H1 (cell line): ENCODE measurements around the gene FASTK. TPM values are rescaled to one million over a fixed set of nuclear protein-coding genes. Genes with fewer than 3 reads are reported as not detected.

ENCODE experiments used
- CTCF ChIA-PET: fragments of 300-600 bp; sonication (Branson Sonifier 250); formaldehyde crosslinking; loops from one replicate; lab custom pipeline; 2021; ENCODE audit not compliant: partially characterized antibody; lab: Charles Lee
- POLR2A ChIA-PET: fragments of 300-600 bp; sonication (Branson Sonifier 250); formaldehyde crosslinking; loops from one replicate; lab custom pipeline; 2021; ENCODE audit warnings: inconsistent platforms; ENCODE audit not compliant: partially characterized antibody; lab: Charles Lee
- DNase-seq, 2 experiments: peaks; one replicate each; pipeline versions ENCODE4 v3.0.0 to v3.0.0-alpha.2; 2010 to 2022; ENCODE audit warnings: low spot score in 2 of 2, low read depth in 1 of 2, mixed read lengths in 1 of 2
- FAIRE-seq: peaks from 2 replicates; lab custom pipeline; 2011; peaks lifted over from hg19 to GRCh38; lab: Jason Lieb, UNC
- H2AFZ ChIP-seq: 2 replicates; pipeline ENCODE4 v1.8.1; 2012; ENCODE audit warnings: low read length, inconsistent platforms
- H2AK5ac ChIP-seq: 2 replicates; pipeline ENCODE4 v1.6.1; 2013; ENCODE audit warnings: low read depth, low read length
- H2BK120ac ChIP-seq: replicated peaks from 2 replicates; pipeline ENCODE3; 2013; ENCODE audit warnings: low read depth, low read length, inconsistent platforms
- H2BK12ac ChIP-seq: 2 replicates; pipeline ENCODE4 v1.6.1; 2013; ENCODE audit warnings: low read depth, low read length
- H2BK15ac ChIP-seq: 2 replicates; pipeline ENCODE4 v1.6.1; 2013; ENCODE audit warnings: low read length
- H2BK20ac ChIP-seq: 2 replicates; pipeline ENCODE4 v1.6.1; 2013; ENCODE audit warnings: low read length
- H2BK5ac ChIP-seq: 2 replicates; pipeline ENCODE4 v1.6.1; 2013; ENCODE audit warnings: low read depth, low read length
- H3K14ac ChIP-seq: 2 replicates; pipeline ENCODE4 v1.6.1; 2013; ENCODE audit warnings: inconsistent platforms; ENCODE audit not compliant: insufficient read length
- H3K18ac ChIP-seq: 2 replicates; pipeline ENCODE4 v1.6.1; 2013; ENCODE audit warnings: low read length; ENCODE audit errors: extremely low read depth
- H3K23ac ChIP-seq: 2 replicates; pipeline ENCODE4 v1.6.1; 2013; ENCODE audit warnings: inconsistent platforms; ENCODE audit not compliant: insufficient read length
- H3K23me2 ChIP-seq: 2 replicates; pipeline ENCODE4 v1.6.1; 2013; ENCODE audit warnings: low read depth, low read length
- H3K27ac ChIP-seq: 2 replicates; pipeline ENCODE4 v1.6.1; 2011; ENCODE audit warnings: low read depth, low read length, inconsistent platforms
- H3K27me3 ChIP-seq, 4 experiments: replicated peaks in 1 of 4; 1 replicate in 1 of 4; 2 replicates in 3 of 4; pipeline versions ENCODE4 v1.6.1 to v1.8.1; 2011 to 2013; ENCODE audit warnings: low read length in 3 of 4, mild to moderate bottlenecking in 3 of 4, inconsistent platforms in 2 of 4, mixed read lengths in 2 of 4, moderate library complexity in 1 of 4; ENCODE audit not compliant: control insufficient read depth in 3 of 4, insufficient read depth in 3 of 4; ENCODE audit errors: extremely low read depth in 1 of 4
- H3K36me3 ChIP-seq, 4 experiments: 2 replicates each; pipeline versions ENCODE4 v1.6.1 to v1.8.1; 2011 to 2013; ENCODE audit warnings: mild to moderate bottlenecking in 4 of 4, low read length in 3 of 4, moderate library complexity in 2 of 4, control low read depth in 1 of 4, inconsistent platforms in 1 of 4; ENCODE audit not compliant: insufficient read depth in 4 of 4, control insufficient read depth in 2 of 4
- H3K4ac ChIP-seq: replicated peaks from 2 replicates; pipeline ENCODE3; 2013; ENCODE audit warnings: low read length, low read depth, mixed read lengths, inconsistent platforms; ENCODE audit not compliant: insufficient read length
- H3K4me1 ChIP-seq, 4 experiments: replicated peaks in 1 of 4; 1 replicate in 1 of 4; 2 replicates in 3 of 4; pipeline versions ENCODE4 v1.6.1 to v1.8.1; 2011 to 2013; ENCODE audit warnings: low read length in 3 of 4, inconsistent platforms in 2 of 4, mixed read lengths in 1 of 4; ENCODE audit not compliant: insufficient read depth in 4 of 4, control insufficient read depth in 3 of 4
- H3K4me2 ChIP-seq, 2 experiments: 2 replicates each; pipeline versions ENCODE4 v1.6.1 to v1.8.1; 2011 to 2013; ENCODE audit warnings: low read depth in 2 of 2, low read length in 2 of 2, control low read depth in 1 of 2, inconsistent platforms in 1 of 2, mild to moderate bottlenecking in 1 of 2; ENCODE audit not compliant: insufficient read depth in 1 of 2
- H3K4me3 ChIP-seq, 4 experiments: fragments of 200-600, 300-600 bp in 1 of 4; sonication (generic), shearing (Covaris generic), sonication (Bioruptor Twin) in 1 of 4; 2 replicates each; pipeline versions ENCODE4 v1.5.1 to v1.8.1; 2011 to 2016; ENCODE audit warnings: low read length in 4 of 4, low read depth in 3 of 4, control low read depth in 2 of 4, inconsistent platforms in 2 of 4, mild to moderate bottlenecking in 2 of 4, mixed read lengths in 1 of 4, moderate library complexity in 1 of 4; ENCODE audit not compliant: insufficient read depth in 2 of 4; ENCODE audit errors: extremely low read depth in 1 of 4
- H3K56ac ChIP-seq: replicated peaks from 2 replicates; pipeline ENCODE3; 2013; ENCODE audit warnings: low read depth, mild to moderate bottlenecking, mixed read lengths, low read length, inconsistent platforms; ENCODE audit not compliant: insufficient read length
- H3K79me1 ChIP-seq: 2 replicates; pipeline ENCODE4 v1.6.1; 2013; ENCODE audit warnings: low read depth, low read length, control low read depth
- H3K79me2 ChIP-seq, 2 experiments: 2 replicates each; pipeline versions ENCODE4 v1.6.1 to v1.8.1; 2012 to 2013; ENCODE audit warnings: low read length in 2 of 2, mild to moderate bottlenecking in 2 of 2, inconsistent platforms in 1 of 2; ENCODE audit not compliant: insufficient read depth in 2 of 2, control insufficient read depth in 1 of 2
- H3K9ac ChIP-seq, 4 experiments: replicated peaks in 1 of 4; 1 replicate in 1 of 4; 2 replicates in 3 of 4; pipeline versions ENCODE4 v1.6.1 to v1.8.1; 2011 to 2013; ENCODE audit warnings: low read depth in 3 of 4, low read length in 3 of 4, control low read depth in 2 of 4, mild to moderate bottlenecking in 2 of 4, moderate library complexity in 2 of 4, inconsistent platforms in 1 of 4; ENCODE audit errors: extremely low read depth in 1 of 4
- H3K9me3 ChIP-seq, 2 experiments: 2 replicates each; pipeline versions ENCODE4 v1.6.1 to v1.8.1; 2012 to 2013; ENCODE audit warnings: mild to moderate bottlenecking in 2 of 2, moderate library complexity in 2 of 2, control low read depth in 1 of 2, inconsistent platforms in 1 of 2, low read depth in 1 of 2, low read length in 1 of 2, mixed read lengths in 1 of 2; ENCODE audit not compliant: insufficient read depth in 2 of 2
- H4K20me1 ChIP-seq, 2 experiments: replicated peaks in 1 of 2; 2 replicates each; pipeline versions ENCODE3 to v1.8.1; 2011 to 2013; ENCODE audit warnings: inconsistent platforms in 2 of 2, low read length in 2 of 2, mild to moderate bottlenecking in 1 of 2; ENCODE audit not compliant: insufficient read depth in 2 of 2, control insufficient read depth in 1 of 2
- H4K5ac ChIP-seq: 2 replicates; pipeline ENCODE4 v1.6.1; 2013; ENCODE audit warnings: low read length, low read depth, mixed read lengths, inconsistent platforms; ENCODE audit not compliant: insufficient read length
- H4K8ac ChIP-seq: 2 replicates; pipeline ENCODE4 v1.8.0; 2013; ENCODE audit warnings: mild to moderate bottlenecking, moderate library complexity, low read length, inconsistent platforms; ENCODE audit not compliant: insufficient read depth; ENCODE audit errors: extremely low read depth
- H4K91ac ChIP-seq: replicated peaks from 2 replicates; pipeline ENCODE3; 2013; ENCODE audit warnings: low read length, mixed read lengths, inconsistent platforms; ENCODE audit not compliant: insufficient read length
- CREB1 ChIP-seq: IDR thresholded peaks from 2 replicates; pipeline ENCODE4 v1.6.1; 2012; ENCODE audit warnings: inconsistent platforms
- EGR1 ChIP-seq: IDR thresholded peaks from 2 replicates; pipeline ENCODE4 v1.6.1; 2011; ENCODE audit warnings: low read depth, low read length, borderline replicate concordance
- HDAC6 ChIP-seq: IDR thresholded peaks from one replicate; pipeline ENCODE4 v1.7.1; 2012; ENCODE audit warnings: low read depth, mild to moderate bottlenecking, inconsistent platforms, low read length, moderate library complexity
- SIN3A ChIP-seq, 2 experiments: IDR thresholded peaks in 1 of 2; conservative IDR thresholded peaks in 1 of 2; 2 replicates each; pipeline ENCODE4 v1.6.1; 2011 to 2012; ENCODE audit warnings: low read length in 2 of 2, improper control_type of control experiment in 1 of 2, low read depth in 1 of 2, mild to moderate bottlenecking in 1 of 2
- SP2 ChIP-seq: IDR thresholded peaks from 2 replicates; pipeline ENCODE4 v1.6.1; 2012; ENCODE audit warnings: mild to moderate bottlenecking, low read length, inconsistent platforms
- TAF1 ChIP-seq: IDR thresholded peaks from 2 replicates; pipeline ENCODE4 v1.6.1; 2011; ENCODE audit warnings: mild to moderate bottlenecking, low read depth, low read length
- WGBS, 2 experiments: shearing (Covaris generic) in 1 of 2; methylation state at CpG; one replicate each; pipeline versions ENCODE4 v1.1.6 to v1.1.7; 2013 to 2015; ENCODE audit warnings: low lambda C conversion rate in 2 of 2, mixed read lengths in 2 of 2, inconsistent platforms in 1 of 2, low coverage in 1 of 2, missing lambda C conversion rate in 1 of 2; ENCODE audit not compliant: insufficient replicate concordance in 2 of 2, insufficient coverage in 1 of 2, insufficient read length in 1 of 2; ENCODE audit errors: extremely low coverage in 1 of 2, missing lambda C conversion rate in 1 of 2; 5-methylcytosine and 5-hydroxymethylcytosine counted together
- polyA plus RNA-seq, 7 experiments: library from polyadenylated mRNA; depleted of rRNA in 3 of 7; stranded (reverse) in 5 of 7; unstranded in 2 of 7; fragments of >200 nt in 5 of 7; fragments of 200-250 nt in 2 of 7; gene quantifications; 1 replicate in 5 of 7; 2 replicates in 1 of 7; 4 replicates in 1 of 7; pipeline versions ENCODE4 v1.2.1 to v1.2.3, GENCODE V29; 2011 to 2013; ENCODE audit warnings: missing spikeins in 2 of 7, mixed read lengths in 2 of 7
- total RNA-seq: library from RNA; stranded (reverse); fragmentation: NEBNext Ultra II Directional; extraction: Animal tissue kit (Norgen Biotek cat#: 25700); gene quantifications from 2 replicates; pipeline ENCODE4 v1.2.1, GENCODE V29; 2021
- TF ChIP-seq, protein P1 (sequence below): IDR thresholded peaks from 2 replicates; pipeline ENCODE4 v1.6.1; 2011; ENCODE audit warnings: low read depth, mild to moderate bottlenecking, low read length; ENCODE audit not compliant: insufficient read depth
- TF ChIP-seq, protein P2 (sequence below), 3 experiments: IDR thresholded peaks; 1 replicate in 2 of 3; 2 replicates in 1 of 3; pipeline versions ENCODE4 v1.5.1 to v1.6.1; 2011; ENCODE audit warnings: low read length in 3 of 3, mild to moderate bottlenecking in 3 of 3, inconsistent platforms in 2 of 3, low read depth in 1 of 3, moderate library complexity in 1 of 3; ENCODE audit not compliant: insufficient read depth in 1 of 3; ENCODE audit errors: control extremely low read depth in 1 of 3

Gene FASTK
- total and polyA plus RNA-seq, 2 of the 8 experiments (the other 6 are each of a cell fraction or from before 2014, with no cell fraction given), result 39.4 to 84.0 TPM

DNA sequence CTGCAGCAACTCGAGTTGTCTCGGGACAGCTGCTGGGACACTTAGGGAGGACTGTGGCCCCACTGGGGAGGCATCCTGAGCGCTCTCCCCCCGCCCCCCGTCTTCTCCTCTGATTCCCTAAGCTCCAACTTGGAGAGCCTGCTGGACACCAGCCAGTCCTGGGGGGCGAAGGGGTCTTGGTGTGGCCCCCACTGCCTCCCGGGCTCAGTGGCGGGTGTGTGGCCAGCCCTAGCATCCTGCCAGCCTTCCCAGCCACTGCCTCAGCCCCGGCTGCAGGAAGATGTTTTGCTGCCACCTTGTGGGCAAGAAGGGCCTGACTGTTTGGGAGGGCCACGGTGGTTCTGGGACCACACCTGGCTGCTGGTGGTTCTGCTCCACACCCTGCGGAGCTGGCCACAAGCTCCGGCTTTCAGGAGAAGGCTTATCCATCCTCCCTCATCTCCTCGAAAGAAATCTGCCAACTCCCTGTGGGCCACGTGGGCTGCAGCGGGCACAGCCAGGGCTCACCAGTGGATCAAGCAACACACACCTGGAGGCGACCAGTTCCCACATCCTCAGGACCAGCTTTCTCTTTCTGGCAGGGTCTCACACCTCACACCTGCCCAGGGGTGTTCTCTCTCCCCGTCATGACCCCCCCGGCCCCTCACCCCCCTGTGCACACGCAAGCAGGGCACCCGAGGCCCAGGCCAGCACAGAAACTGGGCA is 30.5 kb upstream of the FASTK start:
- Histone ChIP-seq H2AFZ (no peak overlapping the region), H4K8ac (no peak overlapping the region), H2BK120ac (no peak overlapping the region), H4K5ac (no peak overlapping the region), H2AK5ac (no peak overlapping the region), H2BK20ac (no peak overlapping the region), H4K91ac (no peak overlapping the region), H3K9me3 (no peaks in the 10 kb centered on the region), H3K56ac (no peak overlapping the region), H3K9ac (no peak overlapping the region), H3K4me3 (no peak overlapping the region), H3K79me1 (peaks cover 3% of the 10 kb centered on the region), H3K4me1 (peaks cover 0 to 21% (median 15%) of the 10 kb centered on the region in 4 experiments; a peak in 6 of 7 replicates), H2BK5ac (no peak overlapping the region), H3K23ac (no peak overlapping the region), H3K4me2 (no peak overlapping the region), H2BK15ac (no peak overlapping the region), H3K23me2 (peaks cover 7% of the 10 kb centered on the region), H3K14ac (no peak overlapping the region), H3K27me3 (peaks cover 0 to 11% (median 7%) of the 10 kb centered on the region in 4 experiments; a peak in 3 of 7 replicates), H3K36me3 (no peaks in the 10 kb centered on the region), H3K27ac (no peak overlapping the region), H3K79me2 (peaks cover 0 to 13% of the 10 kb centered on the region in 2 experiments; a peak in 2 of 4 replicates), H2BK12ac (no peak overlapping the region), H3K4ac (no peak overlapping the region), H3K18ac (no peak overlapping the region; the same call in 1 of the 2 replicates), H4K20me1 (peaks cover 37 to 48% of the 10 kb centered on the region in 2 experiments)
- ChIA-PET CTCF (interaction anchor here (0.6 to 22.4 kb wide), 50 partner anchors 9 to 324 kb away, joined by 3 to 448 read pairs (median 4); partner anchors contain the start of genes ABCB8, AGAP3, ASIC3 and ATG9B), POLR2A (interaction anchor here (0.6 to 4.3 kb wide), 10 partner anchors 10 to 97 kb away, joined by 3 to 26 read pairs (median 3); partner anchors contain the start of genes ABCB8, AGAP3 and TMUB1)
- WGBS, 2 experiments, result 38% methylated on average over 14 of the region's 20 CpGs; no CpG with 5 or more reads in 1 of the 2 experiments
- DNase-seq (peak in 1 of 2 experiments; percentile 91), FAIRE-seq (peak; percentile 81)
- TF ChIP-seq HDAC6 (no peak), CREB1 (0 out of 2 replicates have a peak, but pooled peaks have one; percentile 34), EGR1 (peak; percentile 25; the same call in 1 of the 2 replicates), SP2 (no peak), TAF1 (no peak), SIN3A (conservative IDR thresholded peaks at IDR 0.05 in 1 of 2, IDR thresholded peaks at IDR 0.05 in 1 of 2; ENCODE audit: low read depth in 1 of 2, low read length in 2 of 2) (no peak)
- TF ChIP-seq, protein P1, sequence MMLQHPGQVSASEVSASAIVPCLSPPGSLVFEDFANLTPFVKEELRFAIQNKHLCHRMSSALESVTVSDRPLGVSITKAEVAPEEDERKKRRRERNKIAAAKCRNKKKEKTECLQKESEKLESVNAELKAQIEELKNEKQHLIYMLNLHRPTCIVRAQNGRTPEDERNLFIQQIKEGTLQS, result no peak
- TF ChIP-seq, protein P2, sequence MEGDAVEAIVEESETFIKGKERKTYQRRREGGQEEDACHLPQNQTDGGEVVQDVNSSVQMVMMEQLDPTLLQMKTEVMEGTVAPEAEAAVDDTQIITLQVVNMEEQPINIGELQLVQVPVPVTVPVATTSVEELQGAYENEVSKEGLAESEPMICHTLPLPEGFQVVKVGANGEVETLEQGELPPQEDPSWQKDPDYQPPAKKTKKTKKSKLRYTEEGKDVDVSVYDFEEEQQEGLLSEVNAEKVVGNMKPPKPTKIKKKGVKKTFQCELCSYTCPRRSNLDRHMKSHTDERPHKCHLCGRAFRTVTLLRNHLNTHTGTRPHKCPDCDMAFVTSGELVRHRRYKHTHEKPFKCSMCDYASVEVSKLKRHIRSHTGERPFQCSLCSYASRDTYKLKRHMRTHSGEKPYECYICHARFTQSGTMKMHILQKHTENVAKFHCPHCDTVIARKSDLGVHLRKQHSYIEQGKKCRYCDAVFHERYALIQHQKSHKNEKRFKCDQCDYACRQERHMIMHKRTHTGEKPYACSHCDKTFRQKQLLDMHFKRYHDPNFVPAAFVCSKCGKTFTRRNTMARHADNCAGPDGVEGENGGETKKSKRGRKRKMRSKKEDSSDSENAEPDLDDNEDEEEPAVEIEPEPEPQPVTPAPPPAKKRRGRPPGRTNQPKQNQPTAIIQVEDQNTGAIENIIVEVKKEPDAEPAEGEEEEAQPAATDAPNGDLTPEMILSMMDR (IDR thresholded peaks at IDR 0.05; ENCODE audit: control extremely low read depth in 1 of 3, insufficient read depth in 1 of 3, low read depth in 1 of 3, low read length in 3 of 3), result peak in 2 of 3 experiments; percentile 95 to 96; a peak in 3 of 4 replicates
